ENCODE measurements around the gene RUNX1. TPM values are rescaled to one million over a fixed set of nuclear protein-coding genes. Genes with fewer than 3 reads are reported as not detected.

The RUNX1 gene
- polyA plus RNA-seq, 1 experiment: 20.9 TPM

DNA sequence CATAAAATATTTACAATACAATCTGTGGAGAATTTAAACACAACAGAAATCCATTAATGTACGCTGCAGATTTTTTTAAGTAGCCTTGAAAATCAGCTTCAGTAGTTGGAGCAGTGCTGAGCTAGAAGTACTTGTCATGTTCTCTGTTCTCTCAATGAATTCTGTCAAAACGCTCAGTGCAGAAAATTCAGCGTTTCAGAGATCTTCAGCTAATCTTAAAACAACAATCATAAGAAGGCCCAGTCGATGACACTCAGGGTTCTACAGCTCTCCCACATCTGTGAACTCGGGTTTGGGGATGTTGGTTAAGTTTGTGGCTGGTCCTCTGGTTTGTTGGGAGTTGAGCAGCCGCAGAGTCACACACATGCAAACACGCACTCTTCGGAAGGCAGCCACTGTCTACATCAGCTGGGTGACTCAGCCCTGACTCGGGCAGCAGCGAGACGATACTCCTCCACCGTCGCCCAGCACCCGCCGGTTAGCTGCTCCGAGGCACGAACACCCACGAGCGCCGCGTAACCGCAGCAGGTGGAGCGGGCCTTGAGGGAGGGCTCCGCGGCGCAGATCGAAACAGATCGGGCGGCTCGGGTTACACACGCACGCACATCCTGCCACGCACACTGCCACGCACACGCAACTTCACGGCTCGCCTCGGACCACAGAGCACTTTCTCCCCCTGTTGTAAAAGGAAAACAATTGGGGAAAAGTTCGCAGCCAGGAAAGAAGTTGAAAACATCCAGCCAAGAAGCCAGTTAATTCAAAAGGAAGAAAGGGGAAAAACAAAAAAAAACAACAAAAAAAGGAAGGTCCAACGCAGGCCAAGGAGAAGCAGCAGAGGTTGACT, 161.2 kb downstream of the RUNX1 start:
- CTCF ChIA-PET: interaction anchor here (0.6 to 7.1 kb wide), 6 partner anchors 29 to 953 kb away, joined by 3 to 67 read pairs (median 4); no protein-coding TSS in a partner anchor
- TF ChIP-seq, protein P1, sequence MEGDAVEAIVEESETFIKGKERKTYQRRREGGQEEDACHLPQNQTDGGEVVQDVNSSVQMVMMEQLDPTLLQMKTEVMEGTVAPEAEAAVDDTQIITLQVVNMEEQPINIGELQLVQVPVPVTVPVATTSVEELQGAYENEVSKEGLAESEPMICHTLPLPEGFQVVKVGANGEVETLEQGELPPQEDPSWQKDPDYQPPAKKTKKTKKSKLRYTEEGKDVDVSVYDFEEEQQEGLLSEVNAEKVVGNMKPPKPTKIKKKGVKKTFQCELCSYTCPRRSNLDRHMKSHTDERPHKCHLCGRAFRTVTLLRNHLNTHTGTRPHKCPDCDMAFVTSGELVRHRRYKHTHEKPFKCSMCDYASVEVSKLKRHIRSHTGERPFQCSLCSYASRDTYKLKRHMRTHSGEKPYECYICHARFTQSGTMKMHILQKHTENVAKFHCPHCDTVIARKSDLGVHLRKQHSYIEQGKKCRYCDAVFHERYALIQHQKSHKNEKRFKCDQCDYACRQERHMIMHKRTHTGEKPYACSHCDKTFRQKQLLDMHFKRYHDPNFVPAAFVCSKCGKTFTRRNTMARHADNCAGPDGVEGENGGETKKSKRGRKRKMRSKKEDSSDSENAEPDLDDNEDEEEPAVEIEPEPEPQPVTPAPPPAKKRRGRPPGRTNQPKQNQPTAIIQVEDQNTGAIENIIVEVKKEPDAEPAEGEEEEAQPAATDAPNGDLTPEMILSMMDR (IDR thresholded peaks at IDR 0.05; ENCODE audit: low read depth, low read length): no peak
- Histone ChIP-seq H3K27ac (ENCODE audit: low read depth, low read length) (peak overlapping the region; percentile 99), H3K27me3 (ENCODE audit: control insufficient read depth, insufficient read depth, low read length) (no peaks in the 10 kb centered on the region), H3K4me3 (ENCODE audit: low read depth, low read length) (peak overlapping the region; percentile 92), H3K9me3 (ENCODE audit: control insufficient read depth, insufficient read depth, low read length) (peaks cover 4% of the 10 kb centered on the region; the same call in 1 of the 2 replicates)
- POLR2A ChIA-PET: interaction anchor here (0.6 to 3.9 kb wide), 18 partner anchors 13 to 1135 kb away, joined by 3 to 29 read pairs (median 4); no protein-coding TSS in a partner anchor
- peak; percentile 93 for DNase-seq (ENCODE audit: low read depth, low spot score)

DNA sequence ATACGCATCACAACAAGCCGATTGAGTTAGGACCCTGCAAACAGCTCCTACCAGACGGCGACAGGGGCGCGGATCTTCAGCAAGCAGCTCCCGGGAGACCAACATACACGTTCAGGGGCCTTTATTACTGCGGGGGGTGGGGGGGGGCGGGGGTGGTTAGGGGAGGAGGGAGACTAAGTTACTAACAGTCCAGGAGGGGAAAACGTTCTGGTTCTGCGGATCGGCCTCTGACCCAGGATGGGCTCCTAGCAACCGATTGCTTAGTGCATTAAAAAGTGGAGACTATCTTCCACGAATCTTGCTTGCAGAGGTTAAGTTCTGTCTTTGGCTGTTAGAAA, 162.0 kb downstream of the RUNX1 start:
- peak overlapping the region; percentile 99 for H3K27ac ChIP-seq (ENCODE audit: low read depth, low read length)
- POLR2A ChIA-PET: interaction anchor here (0.6 to 3.9 kb wide), 10 partner anchors 18 to 625 kb away, joined by 3 to 29 read pairs (median 6); no protein-coding TSS in a partner anchor
- H3K4me3 ChIP-seq (ENCODE audit: low read depth, low read length): peak overlapping the region; percentile 92
- H3K9me3 ChIP-seq (ENCODE audit: control insufficient read depth, insufficient read depth, low read length): peaks cover 4% of the 10 kb centered on the region; the same call in 1 of the 2 replicates
- TF ChIP-seq, protein P1 (IDR thresholded peaks at IDR 0.05; ENCODE audit: low read depth, low read length): no peak
- H3K27me3 ChIP-seq (ENCODE audit: control insufficient read depth, insufficient read depth, low read length): no peaks in the 10 kb centered on the region
- no peak for DNase-seq (ENCODE audit: low read depth, low spot score)
- CTCF ChIA-PET: interaction anchor here (0.8 to 7.1 kb wide), 6 partner anchors 29 to 954 kb away, joined by 3 to 67 read pairs (median 5); no protein-coding TSS in a partner anchor

DNA sequence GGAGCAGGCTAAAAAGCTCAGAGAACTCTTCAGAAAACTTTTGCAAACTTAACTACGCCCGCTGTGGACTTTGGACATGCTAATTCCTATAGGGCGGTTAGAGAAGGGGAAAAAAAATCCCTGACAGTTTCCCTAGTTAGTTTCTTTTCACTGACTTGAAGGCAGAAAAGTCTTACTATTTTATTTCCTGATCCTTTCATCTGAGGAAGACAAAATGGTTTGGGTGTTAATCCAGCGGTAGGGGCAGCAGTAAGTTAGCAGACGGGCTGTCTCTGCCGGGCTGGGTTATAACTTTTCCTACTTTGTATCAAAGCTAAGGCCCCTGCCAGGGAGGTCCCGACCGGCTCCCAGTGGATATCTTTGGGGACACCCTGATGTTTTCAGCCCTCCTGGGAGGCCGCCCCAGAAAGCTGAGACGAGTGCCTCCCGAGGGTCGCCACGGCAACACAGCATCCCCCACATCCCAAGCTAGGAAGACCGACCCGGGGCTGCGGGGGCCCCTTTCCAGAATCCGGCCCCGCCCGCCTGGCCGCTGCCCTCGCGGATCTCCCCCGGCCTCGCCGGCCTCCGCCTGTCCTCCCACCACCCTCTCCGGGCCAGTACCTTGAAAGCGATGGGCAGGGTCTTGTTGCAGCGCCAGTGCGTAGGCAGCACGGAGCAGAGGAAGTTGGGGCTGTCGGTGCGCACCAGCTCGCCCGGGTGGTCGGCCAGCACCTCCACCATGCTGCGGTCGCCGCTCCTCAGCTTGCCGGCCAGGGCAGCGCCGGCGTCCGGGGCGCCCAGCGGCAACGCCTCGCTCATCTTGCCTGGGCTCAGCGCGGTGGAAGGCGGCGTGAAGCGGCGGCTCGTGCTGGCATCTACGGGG, 162.6 kb downstream of the RUNX1 start:
- Histone ChIP-seq H3K27me3 (ENCODE audit: control insufficient read depth, insufficient read depth, low read length) (no peaks in the 10 kb centered on the region), H3K27ac (ENCODE audit: low read depth, low read length) (peak overlapping the region; percentile 99), H3K9me3 (ENCODE audit: control insufficient read depth, insufficient read depth, low read length) (peaks cover 4% of the 10 kb centered on the region; the same call in 1 of the 2 replicates), H3K4me3 (ENCODE audit: low read depth, low read length) (peak overlapping the region; percentile 92)
- TF ChIP-seq, protein P1 (IDR thresholded peaks at IDR 0.05; ENCODE audit: low read depth, low read length): no peak
- ChIA-PET POLR2A (interaction anchor here (0.6 to 3.9 kb wide), 4 partner anchors 50 to 184 kb away, joined by 3 to 29 read pairs (median 9); no protein-coding TSS in a partner anchor), CTCF (interaction anchor here (0.8 to 7.1 kb wide), 7 partner anchors 20 to 954 kb away, joined by 3 to 67 read pairs (median 5); no protein-coding TSS in a partner anchor)
- no peak for DNase-seq (ENCODE audit: low read depth, low spot score)

DNA sequence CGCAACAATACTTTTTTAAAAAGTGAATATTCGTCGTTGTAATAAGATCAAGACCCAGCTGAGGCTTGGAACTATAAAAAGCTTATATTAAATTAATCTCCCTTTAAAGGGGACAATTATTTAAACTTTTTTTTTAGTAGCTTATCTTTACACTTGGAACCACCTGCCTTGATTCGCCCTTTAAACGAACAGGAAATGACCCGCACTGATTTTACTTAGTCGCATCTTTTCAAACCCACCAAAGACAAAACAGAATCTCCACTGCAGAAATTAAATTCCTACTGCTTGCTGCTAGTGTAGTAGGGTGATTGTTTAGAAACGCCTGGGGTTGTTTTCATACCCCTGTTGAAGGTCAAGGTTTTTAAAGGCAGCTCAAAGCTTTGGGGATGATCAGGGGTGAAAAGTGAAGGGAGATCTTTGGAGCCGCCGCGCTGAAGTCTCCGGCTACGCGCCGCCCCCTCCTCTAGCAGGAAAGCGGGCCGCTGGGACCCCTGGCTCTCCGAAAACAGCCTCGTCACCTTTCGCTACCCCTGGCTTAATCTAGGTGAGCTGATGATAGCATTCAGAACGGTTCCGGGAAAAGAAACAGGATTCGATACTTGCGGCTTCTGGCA, 163.4 kb downstream of the RUNX1 start:
- POLR2A ChIA-PET: interaction anchor here (0.8 to 3.9 kb wide), 3 partner anchors 27 to 73 kb away, joined by 3 to 10 read pairs (median 8); no protein-coding TSS in a partner anchor
- Histone ChIP-seq H3K9me3 (ENCODE audit: control insufficient read depth, insufficient read depth, low read length) (peaks cover 4% of the 10 kb centered on the region; the same call in 1 of the 2 replicates), H3K27me3 (ENCODE audit: control insufficient read depth, insufficient read depth, low read length) (no peaks in the 10 kb centered on the region), H3K27ac (ENCODE audit: low read depth, low read length) (peak overlapping the region; percentile 99), H3K4me3 (ENCODE audit: low read depth, low read length) (peak overlapping the region; percentile 92)
- CTCF ChIA-PET: interaction anchor here (0.8 to 7.1 kb wide), 5 partner anchors 19 to 954 kb away, joined by 3 to 67 read pairs (median 4); no protein-coding TSS in a partner anchor
- no peak for DNase-seq (ENCODE audit: low read depth, low spot score)
- TF ChIP-seq, protein P1 (IDR thresholded peaks at IDR 0.05; ENCODE audit: low read depth, low read length): no peak

Data from AG04450 (cell line).